Mammary epithelial cell (primary cell): ENCODE results near the gene COL9A3.
"Not testable (repeated sequence)": the region's sequence is repeated elsewhere in the genome, so short reads cannot be mapped to it uniquely, and the experiment has no call there.

Experiments
- CTCF ChIP-seq, 2 donors: IDR thresholded peaks in 1 of 2; conservative IDR thresholded peaks in 1 of 2; 2 replicates each; pipeline ENCODE4 v1.5.1; 2011 to 2012; ENCODE audit warnings: inconsistent platforms in 2 of 2, low read length in 2 of 2, mild to moderate bottlenecking in 2 of 2, control low read depth in 1 of 2, low read depth in 1 of 2; ENCODE audit not compliant: insufficient read depth in 1 of 2; ENCODE audit errors: extremely low read depth in 1 of 2
- EZH2 ChIP-seq: IDR thresholded peaks from 2 replicates; pipeline ENCODE4 v1.6.1; 2012; ENCODE audit warnings: low read length, inconsistent platforms, borderline replicate concordance

GRCh38 chr20:62853304-62853703 is 36.5 kb downstream of the COL9A3 start:
- TF ChIP-seq EZH2; CTCF (conservative IDR thresholded peaks at IDR 0.05 in 1 of 2, IDR thresholded peaks at IDR 0.05 in 1 of 2; ENCODE audit: extremely low read depth in 1 of 2, insufficient read depth in 1 of 2, low read depth in 1 of 2, low read length in 2 of 2): not testable (repeated sequence)
